Dedifferentiated amniotic fluid mesenchymal stem cell (primary cell): ENCODE measurements around the gene USF2.

Experiments
- DNase-seq: peaks from one replicate; pipeline ENCODE4 v3.0.0-alpha.2; 2016; ENCODE audit errors: extremely low spot score

USF2 gene

GRCh38 chr19:35298561-35298972, 29.8 kb downstream of the USF2 start:
- DNase-seq, result no peak

DNA sequence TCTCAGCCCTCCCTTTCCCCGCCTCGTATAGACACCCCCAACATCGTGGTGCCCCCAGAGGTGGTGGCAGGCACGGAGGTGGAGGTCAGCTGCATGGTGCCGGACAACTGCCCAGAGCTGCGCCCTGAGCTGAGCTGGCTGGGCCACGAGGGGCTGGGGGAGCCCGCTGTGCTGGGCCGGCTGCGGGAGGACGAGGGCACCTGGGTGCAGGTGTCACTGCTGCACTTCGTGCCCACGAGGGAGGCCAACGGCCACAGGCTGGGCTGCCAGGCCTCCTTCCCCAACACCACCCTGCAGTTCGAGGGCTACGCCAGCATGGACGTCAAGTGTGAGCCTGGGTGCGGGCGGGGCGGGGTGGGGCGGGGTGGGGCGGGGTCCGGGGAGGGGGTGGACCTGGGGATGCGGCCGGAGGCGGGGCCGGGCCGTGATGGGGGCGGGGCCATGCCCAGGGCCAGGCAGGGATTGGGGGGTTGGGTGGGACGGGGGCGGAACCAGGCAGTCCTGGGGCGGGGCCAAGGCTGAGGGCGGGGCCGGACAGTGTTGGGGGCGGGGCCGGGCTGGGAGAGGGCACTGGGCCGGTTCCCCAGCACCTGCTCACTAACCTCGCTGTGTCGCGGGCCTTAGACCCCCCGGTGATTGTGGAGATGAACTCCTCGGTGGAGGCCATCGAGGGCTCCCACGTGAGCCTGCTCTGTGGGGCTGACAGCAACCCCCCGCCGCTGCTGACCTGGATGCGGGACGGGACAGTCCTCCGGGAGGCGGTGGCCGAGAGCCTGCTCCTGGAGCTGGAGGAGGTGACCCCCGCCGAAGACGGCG, 31.0 kb downstream of the USF2 start:
- DNase-seq, result no peak

- no peak for DNase-seq
Observed at GRCh38 chr19:35300339-35300649, 31.5 kb downstream of the USF2 start.

DNA sequence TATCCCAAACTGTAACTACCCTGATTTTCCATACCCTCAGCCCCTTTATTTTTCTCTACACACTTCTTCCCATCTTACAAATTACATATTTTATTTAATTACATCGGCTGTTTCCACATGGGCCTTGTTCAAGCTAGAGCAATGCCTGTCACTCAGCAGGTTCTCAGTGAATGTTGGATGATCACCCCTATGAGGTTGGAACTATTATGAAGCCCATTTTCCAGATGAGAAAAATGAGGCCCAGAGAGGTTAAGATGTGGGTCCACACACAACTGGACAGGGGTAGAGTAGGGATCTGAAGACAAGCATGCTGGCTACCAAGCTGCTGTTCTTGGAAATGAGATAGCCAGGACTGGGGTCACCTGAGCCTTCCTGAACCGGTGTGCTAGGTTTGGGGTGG, 33.2 kb downstream of the USF2 start:
- no peak for DNase-seq

GRCh38 chr19:35302446-35302845, 33.7 kb downstream of the USF2 start:
- no peak for DNase-seq

- no peak for DNase-seq
Observed at GRCh38 chr19:35303357-35303915, 34.7 kb downstream of the USF2 start.

- no peak for DNase-seq
Observed at GRCh38 chr19:35304036-35304435, 35.3 kb downstream of the USF2 start.

GRCh38 chr19:35305181-35305580, 36.4 kb downstream of the USF2 start:
- no peak for DNase-seq

DNA sequence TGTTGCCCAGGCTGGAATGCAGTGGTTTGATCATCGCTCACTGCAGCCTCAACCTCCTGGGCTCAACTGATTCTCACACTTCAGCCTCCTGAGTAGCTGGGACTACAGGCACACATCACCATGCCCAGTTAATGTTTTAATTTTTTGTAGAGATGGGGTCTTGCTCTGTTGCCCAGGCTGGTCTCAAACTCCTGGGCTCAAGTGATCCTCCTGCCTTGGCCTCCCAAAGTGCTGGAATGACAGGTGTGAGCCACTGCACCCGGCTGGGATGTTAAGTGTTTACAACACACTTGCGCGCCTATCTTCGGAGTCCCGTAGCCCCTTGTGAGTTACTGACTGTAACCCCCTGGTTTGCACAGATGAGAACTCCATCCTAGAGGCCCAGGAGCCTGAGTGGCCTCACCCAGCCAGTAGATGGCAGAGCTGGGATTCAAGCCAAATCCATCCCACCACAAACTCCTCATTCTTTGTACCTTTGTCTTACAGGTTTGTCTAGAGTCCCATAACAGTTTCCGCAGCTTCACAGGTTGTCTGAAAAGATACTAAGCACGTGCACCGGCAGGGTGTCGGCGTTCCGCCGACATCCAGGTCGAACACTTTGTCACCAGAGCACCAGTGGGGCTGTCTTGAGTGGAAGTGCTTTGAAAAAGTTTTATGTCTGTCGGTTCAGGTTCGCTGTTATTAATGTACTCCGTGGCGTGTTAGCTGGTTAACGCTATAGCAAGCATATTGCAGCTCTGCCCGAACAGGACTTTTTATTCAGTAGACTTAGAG, 37.9 kb downstream of the USF2 start:
- DNase-seq, result no peak

- no peak for DNase-seq
Observed at GRCh38 chr19:35307931-35308330, 39.2 kb downstream of the USF2 start.

- no peak for DNase-seq
Observed at GRCh38 chr19:35308910-35309309, 40.1 kb downstream of the USF2 start.

- no peak for DNase-seq
Observed at GRCh38 chr19:35309481-35310279, 40.9 kb downstream of the USF2 start.

GRCh38 chr19:35310331-35310730, 41.6 kb downstream of the USF2 start:
- DNase-seq, result no peak

- no peak for DNase-seq
Observed at GRCh38 chr19:35310811-35311465, 42.2 kb downstream of the USF2 start.

GRCh38 chr19:35311901-35312665, 43.3 kb downstream of the USF2 start:
- DNase-seq, result no peak

DNA sequence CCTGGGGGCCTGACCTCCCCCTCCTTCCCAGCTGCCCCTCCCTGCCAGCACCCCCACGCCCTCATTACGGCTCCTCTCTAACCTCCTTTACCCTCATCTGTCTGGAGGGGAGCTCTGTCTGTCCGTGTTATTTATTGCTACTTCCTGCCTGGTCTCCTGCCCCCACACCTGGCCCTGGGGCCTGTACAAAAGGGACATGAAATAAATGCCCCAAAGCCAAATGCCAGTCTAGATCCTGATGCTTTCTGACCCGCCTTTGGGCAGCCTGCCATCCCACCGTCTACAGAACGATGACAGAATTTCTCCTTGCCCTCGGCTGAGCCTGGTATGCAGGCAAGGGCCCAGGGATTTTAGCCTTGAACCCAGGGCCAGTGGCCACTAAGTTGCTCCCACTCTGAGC, 44.8 kb downstream of the USF2 start:
- DNase-seq, result no peak

GRCh38 chr19:35314031-35314430, 45.3 kb downstream of the USF2 start:
- no peak for DNase-seq

GRCh38 chr19:35314858-35315470, 46.2 kb downstream of the USF2 start:
- no peak for DNase-seq

DNA sequence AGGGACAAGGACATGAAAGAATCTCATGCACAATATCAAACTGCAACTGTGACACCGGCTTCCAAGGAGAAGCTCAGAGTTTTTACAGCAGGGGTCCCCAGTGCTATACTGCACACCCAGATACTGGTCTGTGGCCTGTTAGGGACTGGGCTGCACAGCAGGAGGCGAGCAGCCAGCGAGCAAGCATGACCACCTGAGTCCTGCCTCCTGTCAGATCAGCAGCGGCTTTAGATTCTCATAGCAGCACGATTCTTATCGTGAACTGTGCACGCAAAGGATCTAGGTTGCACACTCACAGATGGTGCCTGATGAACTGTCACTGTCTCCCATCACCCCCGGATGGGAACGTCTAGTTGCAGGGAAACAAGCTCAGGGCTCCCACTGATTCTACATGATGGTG, 47.1 kb downstream of the USF2 start:
- DNase-seq, result no peak

DNA sequence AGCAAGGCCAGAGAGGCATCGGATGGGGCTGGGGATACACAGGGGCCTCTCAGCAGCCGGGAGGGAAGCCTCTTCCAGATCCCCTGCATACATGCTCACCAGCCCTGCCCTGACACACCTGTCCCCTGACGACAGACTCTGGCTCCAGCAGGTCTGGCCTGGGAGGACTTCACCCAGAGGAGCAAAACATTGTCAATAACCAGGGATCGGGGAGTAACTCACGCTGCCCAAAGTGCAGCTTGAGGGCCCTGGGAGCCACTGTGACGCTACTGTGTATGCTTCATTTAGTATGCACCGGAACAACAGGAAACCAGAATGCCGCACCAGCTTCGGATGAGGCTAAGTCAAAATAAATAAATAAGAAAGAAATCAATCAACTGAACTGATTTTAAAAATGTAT, 47.8 kb downstream of the USF2 start:
- DNase-seq, result no peak
